ENCODE results near the gene MLC1. TPM values are rescaled to one million over a fixed set of nuclear protein-coding genes. Genes with fewer than 3 reads are reported as not detected.

The MLC1 gene
- total RNA-seq, 6 experiments from 2014 or later = 0.60 to 0.68 TPM; not detected in 4

- 67% methylated on average over 2 of the region's 21 CpGs for WGBS (ENCODE audit: insufficient coverage, low coverage, low lambda C conversion rate, missing lambda C conversion rate)
- no peak overlapping the region for H3K27ac ChIP-seq
- H3K27me3 ChIP-seq = peaks cover 0 to 16% of the 10 kb centered on the region in 2 donors
Measured at GRCh38 chr22:50016988-50017700, 68.1 kb downstream of the MLC1 start.

GRCh38 chr22:50016308-50016987 lies 68.8 kb downstream of the MLC1 start:
- no peak for DNase-seq
- Histone ChIP-seq H3K4me3 (no peak overlapping the region), H3K27ac (no peak overlapping the region), H3K4me1 (peaks cover 0 to 2% (median 0%) of the 10 kb centered on the region in 4 donors), H3K27me3 (peaks cover 0 to 23% of the 10 kb centered on the region in 2 donors), H3K9me3 (no peaks in the 10 kb centered on the region), H3K36me3 (no peaks in the 10 kb centered on the region)
- intact Hi-C loops (cut with DNase I) = no loop called here
- no CpG with 5 or more reads among the region's 20 CpGs for WGBS (ENCODE audit: insufficient coverage, low coverage, low lambda C conversion rate, missing lambda C conversion rate)
- no peak for TF ChIP-seq POLR2A (IDR thresholded peaks at IDR 0.05)
- TF ChIP-seq CTCF (IDR thresholded peaks at IDR 0.05) = no peak
- ATAC-seq = no peak

More at GRCh38 chr22:50016988-50017700, 68.1 kb downstream of the MLC1 start:
- intact Hi-C loops (cut with DNase I) = no loop called here
- H3K4me3 ChIP-seq = no peak overlapping the region
- peak in 1 of 3 donors; percentile 14 for DNase-seq
- ATAC-seq = peak in 1 of 4 donors; percentile 16
- no peaks in the 10 kb centered on the region for H3K9me3 ChIP-seq
- peaks cover 0 to 2% (median 0%) of the 10 kb centered on the region in 4 donors for H3K4me1 ChIP-seq
- H3K36me3 ChIP-seq = no peaks in the 10 kb centered on the region
- TF ChIP-seq POLR2A (IDR thresholded peaks at IDR 0.05) (no peak), CTCF (IDR thresholded peaks at IDR 0.05) (no peak)

GRCh38 chr22:50015451-50016307 lies 69.5 kb downstream of the MLC1 start:
- H3K9me3 ChIP-seq = no peaks in the 10 kb centered on the region
- peaks cover 0 to 2% (median 0%) of the 10 kb centered on the region in 4 donors for H3K4me1 ChIP-seq
- no peak overlapping the region for H3K4me3 ChIP-seq
- WGBS (ENCODE audit: insufficient coverage, low coverage, low lambda C conversion rate, missing lambda C conversion rate) = 23% methylated on average over 18 of the region's 30 CpGs
- H3K36me3 ChIP-seq = no peaks in the 10 kb centered on the region
- H3K27ac ChIP-seq = no peak overlapping the region
- ATAC-seq (no peak), DNase-seq (no peak)
- peaks cover 0 to 24% of the 10 kb centered on the region in 2 donors for H3K27me3 ChIP-seq
- no peak for TF ChIP-seq CTCF (IDR thresholded peaks at IDR 0.05)
- no peak for TF ChIP-seq POLR2A (IDR thresholded peaks at IDR 0.05)
- intact Hi-C loops (cut with DNase I) = no loop called here

GRCh38 chr22:50014655-50015401 lies 70.4 kb downstream of the MLC1 start:
- no peak for DNase-seq
- Histone ChIP-seq H3K9me3 (no peaks in the 10 kb centered on the region), H3K36me3 (no peaks in the 10 kb centered on the region), H3K4me1 (peaks cover 0 to 2% (median 0%) of the 10 kb centered on the region in 4 donors), H3K4me3 (no peak overlapping the region), H3K27me3 (peaks cover 0 to 24% of the 10 kb centered on the region in 2 donors), H3K27ac (no peak overlapping the region)
- no CpG with 5 or more reads among the region's 91 CpGs for WGBS (ENCODE audit: insufficient coverage, low coverage, low lambda C conversion rate, missing lambda C conversion rate)
- ATAC-seq = no peak
- intact Hi-C loops (cut with DNase I) = no loop called here
- no peak for TF ChIP-seq CTCF (IDR thresholded peaks at IDR 0.05)
- TF ChIP-seq POLR2A (IDR thresholded peaks at IDR 0.05) = no peak
